Brain microvascular endothelial cell (primary cell): Measurements from ENCODE around the gene ZSCAN30.

Experiments used
- DNase-seq: peaks from one replicate; pipeline ENCODE4 v3.0.0-alpha.2; 2020
- H3K27ac ChIP-seq: fragments of 250-450 bp; sonication (Bioruptor Pico); 2 replicates; pipeline ENCODE4 v1.5.1; 2020; ENCODE audit warnings: mild to moderate bottlenecking, moderate library complexity
- H3K27me3 ChIP-seq: fragments of 250-450 bp; sonication (Bioruptor Pico); replicated peaks from 2 replicates; pipeline ENCODE4 v1.5.1; 2020; ENCODE audit warnings: mild to moderate bottlenecking
- H3K36me3 ChIP-seq: fragments of 250-450 bp; sonication (Bioruptor Pico); replicated peaks from 2 replicates; pipeline ENCODE4 v1.5.1; 2020; ENCODE audit warnings: mild to moderate bottlenecking
- H3K4me3 ChIP-seq: 2 replicates; pipeline ENCODE4 v1.5.1; 2011; ENCODE audit warnings: low read depth, mild to moderate bottlenecking, control low read depth, low read length, moderate library complexity
- CTCF ChIP-seq: IDR thresholded peaks from 2 replicates; pipeline ENCODE4 v1.5.1; 2011; ENCODE audit warnings: low read depth, mild to moderate bottlenecking, moderate library complexity, low read length, control low read depth, inconsistent platforms; ENCODE audit errors: missing control alignments
- in situ Hi-C: cut with HindIII; loops from 2 replicates; pipeline ENCODE4 v1.10.0; 2017; ENCODE audit warnings: low sequenced_read_pairs, low pct_ligation_motif_present

Gene ZSCAN30

GRCh38 chr18:35331367-35332087 lies 41.5 kb upstream of the ZSCAN30 start:
- TF ChIP-seq CTCF, result no peak
- no peak overlapping the region for H3K27ac ChIP-seq

GRCh38 chr18:35328868-35329267 lies 38.8 kb upstream of the ZSCAN30 start:
- Histone ChIP-seq H3K27ac (no peak overlapping the region), H3K4me3 (no peak overlapping the region), H3K36me3 (peaks cover 14% of the 10 kb centered on the region), H3K27me3 (no peaks in the 10 kb centered on the region)
- in situ Hi-C loops, result no loop called here
- TF ChIP-seq CTCF, result no peak
- no peak for DNase-seq

More at GRCh38 chr18:35331367-35332087, 41.5 kb upstream of the ZSCAN30 start:
- H3K36me3 ChIP-seq, result peaks cover 34% of the 10 kb centered on the region
- no peaks in the 10 kb centered on the region for H3K27me3 ChIP-seq
- in situ Hi-C loops, result no loop called here
- no peak overlapping the region for H3K4me3 ChIP-seq
- DNase-seq, result no peak

GRCh38 chr18:35326695-35327387 lies 36.8 kb upstream of the ZSCAN30 start:
- in situ Hi-C loops, result no loop called here
- Histone ChIP-seq H3K27ac (no peak overlapping the region), H3K4me3 (no peak overlapping the region), H3K27me3 (no peaks in the 10 kb centered on the region), H3K36me3 (peaks cover 3% of the 10 kb centered on the region)
- TF ChIP-seq CTCF, result no peak
- DNase-seq, result no peak

- H3K4me3 ChIP-seq, result no peak overlapping the region
- DNase-seq, result no peak
- TF ChIP-seq CTCF, result no peak
- no peaks in the 10 kb centered on the region for H3K36me3 ChIP-seq
- in situ Hi-C loops, result no loop called here
- H3K27me3 ChIP-seq, result no peaks in the 10 kb centered on the region
- peak overlapping the region; percentile 32 for H3K27ac ChIP-seq
Measured at GRCh38 chr18:35324926-35325655, 35.1 kb upstream of the ZSCAN30 start.

GRCh38 chr18:35322486-35323458 lies 32.7 kb upstream of the ZSCAN30 start:
- in situ Hi-C loops, result no loop called here
- Histone ChIP-seq H3K4me3 (no peak overlapping the region), H3K27ac (no peak overlapping the region), H3K36me3 (no peaks in the 10 kb centered on the region), H3K27me3 (no peaks in the 10 kb centered on the region)
- TF ChIP-seq CTCF, result no peak
- DNase-seq, result no peak
